Suprapubic skin (tissue), 4 donors: ENCODE results near the gene WNK2. TPM values are rescaled to one million over a fixed set of nuclear protein-coding genes. Genes with fewer than 3 reads are reported as not detected.

Experiments used
- DNase-seq, 2 donors: peaks; one replicate each; pipeline ENCODE4 v3.0.0-alpha.2; 2019; ENCODE audit warnings: low spot score in 2 of 2
- H3K27ac ChIP-seq: fragments of 200-600 bp; sonication (generic); one replicate; pipeline ENCODE4 v1.5.1; 2019
- H3K27me3 ChIP-seq: fragments of 200-600 bp; sonication (generic); one replicate; pipeline ENCODE4 v1.5.1; 2019
- H3K36me3 ChIP-seq: fragments of 200-600 bp; sonication (generic); one replicate; pipeline ENCODE4 v1.5.1; 2019
- H3K4me1 ChIP-seq: fragments of 200-600 bp; sonication (generic); one replicate; pipeline ENCODE4 v1.5.1; 2019
- H3K4me3 ChIP-seq: fragments of 200-600 bp; sonication (generic); one replicate; pipeline ENCODE4 v1.5.1; 2019; ENCODE audit warnings: mild to moderate bottlenecking
- H3K9me3 ChIP-seq: fragments of 200-600 bp; sonication (generic); one replicate; pipeline ENCODE4 v1.5.1; 2019
- CTCF ChIP-seq, 2 donors: fragments of 200-600 bp in 1 of 2; fragments of 450-650 bp in 1 of 2; sonication (generic) in 1 of 2; IDR thresholded peaks; one replicate each; pipeline ENCODE4 v1.5.1; 2016 to 2019; ENCODE audit warnings: antibody characterized with exemption in 2 of 2, mild to moderate bottlenecking in 1 of 2, moderate library complexity in 1 of 2
- EP300 ChIP-seq: sonication (generic); formaldehyde crosslinking; IDR thresholded peaks from one replicate; pipeline ENCODE4 v1.6.1; 2017; ENCODE audit warnings: antibody characterized with exemption
- POLR2A ChIP-seq, 2 donors: fragments of 450-650 bp; IDR thresholded peaks; one replicate each; pipeline ENCODE4 v1.6.1; 2017; ENCODE audit warnings: antibody characterized with exemption in 2 of 2, mild to moderate bottlenecking in 2 of 2, moderate library complexity in 2 of 2
- POLR2AphosphoS5 ChIP-seq, 3 donors: sonication (generic); formaldehyde crosslinking; IDR thresholded peaks; one replicate each; pipeline ENCODE4 v1.6.1; 2017; ENCODE audit warnings: antibody characterized with exemption in 3 of 3
- WGBS: methylation state at CpG from one replicate; pipeline ENCODE4 v1.1.5; 2018; 5-methylcytosine and 5-hydroxymethylcytosine counted together
- total RNA-seq, 4 donors: library from RNA; depleted of rRNA; stranded (reverse); fragments of >200 nt; gene quantifications; one replicate each; pipeline ENCODE4 v1.1.0, GENCODE V29; 2016

Gene WNK2
- total RNA-seq, 4 donors from 2014 or later = 39.5 to 93.7 (median 45.3) TPM

GRCh38 chr9:93222890-93223259, 38.9 kb downstream of the WNK2 start:
- H3K27me3 ChIP-seq = no peaks in the 10 kb centered on the region
- DNase-seq = no peak
- TF ChIP-seq POLR2AphosphoS5 (IDR thresholded peaks at IDR 0.05) (no peak), CTCF (IDR thresholded peaks at IDR 0.05) (no peak), POLR2A (IDR thresholded peaks at IDR 0.05) (no peak), EP300 (no peak)
- no peaks in the 10 kb centered on the region for H3K36me3 ChIP-seq
- H3K27ac ChIP-seq = no peak overlapping the region
- peaks cover 30% of the 10 kb centered on the region for H3K4me1 ChIP-seq
- H3K4me3 ChIP-seq = no peak overlapping the region
- H3K9me3 ChIP-seq = no peaks in the 10 kb centered on the region
- WGBS = 86% methylated on average over 7 of the region's 7 CpGs

GRCh38 chr9:93223260-93224180, 39.6 kb downstream of the WNK2 start:
- no peak overlapping the region for H3K4me3 ChIP-seq
- 17% methylated on average over 10 of the region's 16 CpGs for WGBS
- no peak for TF ChIP-seq EP300
- no peak for TF ChIP-seq POLR2A (IDR thresholded peaks at IDR 0.05)
- TF ChIP-seq POLR2AphosphoS5 (IDR thresholded peaks at IDR 0.05) = no peak
- no peak for TF ChIP-seq CTCF (IDR thresholded peaks at IDR 0.05)
- H3K4me1 ChIP-seq = peaks cover 30% of the 10 kb centered on the region
- no peaks in the 10 kb centered on the region for H3K36me3 ChIP-seq
- DNase-seq = no peak
- no peak overlapping the region for H3K27ac ChIP-seq
- H3K9me3 ChIP-seq = no peaks in the 10 kb centered on the region
- H3K27me3 ChIP-seq = no peaks in the 10 kb centered on the region

GRCh38 chr9:93224591-93224990, 40.7 kb downstream of the WNK2 start:
- DNase-seq = no peak
- TF ChIP-seq POLR2A (IDR thresholded peaks at IDR 0.05) = no peak
- TF ChIP-seq EP300 = no peak
- TF ChIP-seq POLR2AphosphoS5 (IDR thresholded peaks at IDR 0.05) = no peak
- TF ChIP-seq CTCF (IDR thresholded peaks at IDR 0.05) = no peak
- Histone ChIP-seq H3K4me1 (peaks cover 30% of the 10 kb centered on the region), H3K36me3 (no peaks in the 10 kb centered on the region), H3K27ac (no peak overlapping the region), H3K9me3 (no peaks in the 10 kb centered on the region), H3K27me3 (no peaks in the 10 kb centered on the region), H3K4me3 (no peak overlapping the region)
- WGBS = 61% methylated on average over 2 of the region's 2 CpGs

- Histone ChIP-seq H3K27me3 (no peaks in the 10 kb centered on the region), H3K9me3 (no peaks in the 10 kb centered on the region), H3K4me3 (no peak overlapping the region), H3K4me1 (peaks cover 30% of the 10 kb centered on the region), H3K36me3 (no peaks in the 10 kb centered on the region), H3K27ac (no peak overlapping the region)
- no peak for TF ChIP-seq CTCF (IDR thresholded peaks at IDR 0.05)
- TF ChIP-seq POLR2A (IDR thresholded peaks at IDR 0.05) = no peak
- TF ChIP-seq POLR2AphosphoS5 (IDR thresholded peaks at IDR 0.05) = no peak
- TF ChIP-seq EP300 = no peak
- 71% methylated on average over 7 of the region's 7 CpGs for WGBS
- DNase-seq = no peak
These were observed 41.5 kb downstream of the WNK2 start for GRCh38 chr9:93225417-93225816.

GRCh38 chr9:93225892-93226291, 42.0 kb downstream of the WNK2 start:
- no peaks in the 10 kb centered on the region for H3K27me3 ChIP-seq
- WGBS = 92% methylated on average over 7 of the region's 9 CpGs
- no peaks in the 10 kb centered on the region for H3K9me3 ChIP-seq
- no peak overlapping the region for H3K27ac ChIP-seq
- H3K4me1 ChIP-seq = peaks cover 30% of the 10 kb centered on the region
- TF ChIP-seq EP300 (no peak), CTCF (IDR thresholded peaks at IDR 0.05) (no peak), POLR2AphosphoS5 (IDR thresholded peaks at IDR 0.05) (no peak), POLR2A (IDR thresholded peaks at IDR 0.05) (no peak)
- H3K36me3 ChIP-seq = no peaks in the 10 kb centered on the region
- DNase-seq = no peak
- H3K4me3 ChIP-seq = no peak overlapping the region
